GM23338 (cell line): ENCODE data around the gene SNRPD2. TPM values are rescaled to one million over a fixed set of nuclear protein-coding genes. Genes with fewer than 3 reads are reported as not detected.
"Not testable (repeated sequence)": the region's sequence is repeated elsewhere in the genome, so short reads cannot be mapped to it uniquely, and the experiment has no call there.

Experiments used
- ATAC-seq: fragments of 200-7000 bp; cut with Tn5 transposase; 3 replicates; pipeline ENCODE4 v1.9.1; 2020
- DNase-seq: peaks from one replicate; pipeline ENCODE4 v3.0.0-alpha.2; 2015; ENCODE audit warnings: low spot score
- H2AFZ ChIP-seq: fragments of 200-600 bp; sonication (generic); 2 replicates; pipeline ENCODE4 v1.8.0; 2016; ENCODE audit warnings: antibody characterized with exemption, mild to moderate bottlenecking, moderate library complexity
- H3F3A ChIP-seq: fragments of 200-600 bp; sonication (generic); replicated peaks from 2 replicates; pipeline ENCODE4 v1.8.0; 2017; ENCODE audit warnings: antibody characterized with exemption, mixed run types, low read depth
- H3K27ac ChIP-seq: fragments of 200-600 bp; sonication (generic); 2 replicates; pipeline ENCODE4 v1.6.1; 2016; ENCODE audit warnings: low read depth
- H3K27me3 ChIP-seq: fragments of 200-600 bp; sonication (generic); 2 replicates; pipeline ENCODE4 v1.8.0; 2016; ENCODE audit warnings: mild to moderate bottlenecking, mixed run types, moderate library complexity; ENCODE audit not compliant: insufficient read depth
- H3K36me3 ChIP-seq: fragments of 200-600 bp; sonication (generic); 2 replicates; pipeline ENCODE4 v1.8.0; 2016; ENCODE audit warnings: mild to moderate bottlenecking; ENCODE audit not compliant: insufficient read depth
- H3K4me1 ChIP-seq: fragments of 200-600 bp; sonication (generic); 2 replicates; pipeline ENCODE4 v1.8.0; 2016; ENCODE audit warnings: mild to moderate bottlenecking, moderate library complexity; ENCODE audit not compliant: insufficient read depth
- H3K4me2 ChIP-seq: fragments of 200-600 bp; sonication (generic); 2 replicates; pipeline ENCODE4 v1.7.1; 2017; ENCODE audit warnings: mixed run types
- H3K4me3 ChIP-seq: fragments of 200-600 bp; sonication (generic); 2 replicates; pipeline ENCODE4 v1.6.1; 2016; ENCODE audit warnings: mixed run types
- H3K79me2 ChIP-seq: fragments of 200-600 bp; sonication (generic); replicated peaks from 2 replicates; pipeline ENCODE4 v1.8.0; 2017; ENCODE audit warnings: mild to moderate bottlenecking; ENCODE audit not compliant: insufficient read depth
- H3K9me2 ChIP-seq: fragments of 200-600 bp; sonication (generic); 2 replicates; pipeline ENCODE4 v1.8.0; 2017; ENCODE audit not compliant: insufficient read depth
- H4K20me1 ChIP-seq: fragments of 200-600 bp; sonication (generic); replicated peaks from 2 replicates; pipeline ENCODE4 v1.8.0; 2017; ENCODE audit warnings: mild to moderate bottlenecking; ENCODE audit not compliant: insufficient read depth
- H3K27ac Mint-ChIP-seq: 2 replicates; pipeline ENCODE4 v1.8.0; 2020; ENCODE audit warnings: inconsistent platforms, mild to moderate bottlenecking, moderate library complexity, mixed read lengths
- H3K27me3 Mint-ChIP-seq: 3 replicates; pipeline ENCODE4 v1.8.0; 2022; ENCODE audit warnings: low read depth, mild to moderate bottlenecking, moderate library complexity, mixed read lengths, inconsistent platforms; ENCODE audit not compliant: insufficient read depth, poor library complexity
- H3K36me3 Mint-ChIP-seq: 3 replicates; pipeline ENCODE4 v1.8.0; 2021; ENCODE audit warnings: low read depth, mild to moderate bottlenecking, inconsistent platforms, moderate library complexity, mixed read lengths
- H3K4me1 Mint-ChIP-seq: 3 replicates; pipeline ENCODE4 v1.8.0; 2020; ENCODE audit warnings: mild to moderate bottlenecking, inconsistent platforms, mixed read lengths
- H3K4me3 Mint-ChIP-seq: 3 replicates; pipeline ENCODE4 v1.8.0; 2021; ENCODE audit warnings: moderate library complexity, mild to moderate bottlenecking, inconsistent platforms, mixed read lengths
- H3K9me3 Mint-ChIP-seq: 3 replicates; pipeline ENCODE4 v1.8.0; 2020; ENCODE audit warnings: moderate library complexity, mild to moderate bottlenecking, inconsistent platforms, mixed read lengths
- CREB1 ChIP-seq: fragments of 250-450 bp; sonication (Bioruptor Pico); IDR thresholded peaks from 2 replicates; pipeline ENCODE4 v1.5.0; 2020; ENCODE audit warnings: low read depth, mild to moderate bottlenecking, moderate library complexity
- EZH2 ChIP-seq: fragments of 200-600 bp; sonication (generic); IDR thresholded peaks from one replicate; pipeline ENCODE4 v1.8.0; 2017; ENCODE audit warnings: antibody characterized with exemption, mild to moderate bottlenecking, low read depth; ENCODE audit not compliant: unreplicated experiment
- EZH2phosphoT487 ChIP-seq: fragments of 200-600 bp; sonication (generic); IDR thresholded peaks from one replicate; pipeline ENCODE4 v1.8.1; 2018; ENCODE audit warnings: antibody characterized with exemption; ENCODE audit not compliant: unreplicated experiment
- JUNB ChIP-seq: IDR thresholded peaks from one replicate; pipeline ENCODE4 v1.6.1; 2016; ENCODE audit warnings: antibody characterized with exemption; ENCODE audit not compliant: unreplicated experiment
- NANOG ChIP-seq: IDR thresholded peaks from 2 replicates; pipeline ENCODE4 v1.6.1; 2016; ENCODE audit warnings: antibody characterized with exemption, borderline replicate concordance
- POLR2AphosphoS5 ChIP-seq: IDR thresholded peaks from 2 replicates; pipeline ENCODE4 v1.6.1; 2016; ENCODE audit warnings: antibody characterized with exemption, low read depth
- REST ChIP-seq: IDR thresholded peaks from one replicate; pipeline ENCODE4 v1.6.1; 2018; ENCODE audit warnings: antibody characterized with exemption; ENCODE audit not compliant: unreplicated experiment
- STAT1 ChIP-seq: IDR thresholded peaks from one replicate; pipeline ENCODE4 v1.6.1; 2016; ENCODE audit warnings: antibody characterized with exemption; ENCODE audit not compliant: unreplicated experiment
- ZNF114 ChIP-seq: fragments of 250-450 bp; sonication (Bioruptor Pico); IDR thresholded peaks from 2 replicates; pipeline ENCODE4 v1.5.0; 2020; ENCODE audit warnings: mild to moderate bottlenecking, moderate library complexity
- ZNF331 ChIP-seq: fragments of 250-450 bp; sonication (Bioruptor Pico); IDR thresholded peaks from 2 replicates; pipeline ENCODE4 v1.5.0; 2020; ENCODE audit warnings: low read depth, mild to moderate bottlenecking, moderate library complexity
- polyA plus RNA-seq: library from polyadenylated mRNA; unstranded; fragments of >200 nt; fragmentation: Nextera tagmentation; extraction: Ambion mirVana; gene quantifications from 2 replicates; pipeline ENCODE4 v1.2.1, GENCODE V29; 2016
- total RNA-seq: library from RNA; depleted of rRNA; stranded (reverse); fragments of >200 nt; shearing (Covaris generic); gene quantifications from 2 replicates; pipeline ENCODE4 v1.2.3, GENCODE V29; 2014
- TF ChIP-seq, protein P1 (sequence below), 2 experiments: fragments of 200-600 bp in 1 of 2; sonication (generic) in 1 of 2; conservative IDR thresholded peaks; 2 replicates each; pipeline versions ENCODE4 v1.5.1 to v1.6.1; 2016 to 2017; ENCODE audit warnings: antibody characterized with exemption in 2 of 2, low read depth in 2 of 2, mild to moderate bottlenecking in 2 of 2, moderate library complexity in 1 of 2

SNRPD2 gene
- total and polyA plus RNA-seq, 2 experiments from 2014 or later = 169 to 1,375 TPM

DNA sequence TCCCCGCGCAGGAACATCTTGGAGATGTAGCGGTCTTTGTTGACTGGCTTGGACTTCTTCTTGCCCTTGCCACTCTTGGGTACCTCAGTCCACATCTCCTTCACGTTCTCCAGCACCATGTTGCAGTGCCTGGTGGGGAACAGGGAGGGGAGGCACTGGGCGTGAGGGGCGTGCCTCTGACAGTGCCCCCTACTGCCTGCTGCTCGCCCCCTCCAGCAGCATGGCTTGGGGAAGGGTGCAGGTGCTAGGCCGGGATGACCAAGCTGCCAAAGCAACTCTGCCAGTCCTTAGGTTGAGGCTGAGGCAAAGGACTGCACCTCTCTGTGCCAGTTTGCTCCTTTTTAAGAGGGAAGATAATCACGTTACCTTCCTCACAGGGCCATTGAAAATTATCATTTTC is 4.2 kb downstream of the SNRPD2 start:
- Histone ChIP-seq H3K27ac (no peak overlapping the region), H2AFZ (no peak overlapping the region), H3K79me2 (peaks cover 23% of the 10 kb centered on the region), H3K9me2 (no peaks in the 10 kb centered on the region), H4K20me1 (peaks cover 20% of the 10 kb centered on the region), H3K4me2 (no peak overlapping the region), H3K4me3 (no peak overlapping the region), H3F3A (peaks cover 11% of the 10 kb centered on the region; the same call in 1 of the 2 replicates), H3K27me3 (no peaks in the 10 kb centered on the region), H3K4me1 (peaks cover 5% of the 10 kb centered on the region; the same call in 1 of the 2 replicates), H3K36me3 (peaks cover 24% of the 10 kb centered on the region)
- H3K27me3 Mint-ChIP-seq = peaks cover 18% of the 10 kb centered on the region
- ATAC-seq (no peak), DNase-seq (no peak)
- no peak overlapping the region for H3K27ac Mint-ChIP-seq
- no peaks in the 10 kb centered on the region; the same call in 2 of the 3 replicates for H3K9me3 Mint-ChIP-seq
- H3K36me3 Mint-ChIP-seq = peaks cover 59% of the 10 kb centered on the region
- peaks cover 4% of the 10 kb centered on the region for H3K4me1 Mint-ChIP-seq
- no peak for TF ChIP-seq NANOG
- TF ChIP-seq, protein P1, sequence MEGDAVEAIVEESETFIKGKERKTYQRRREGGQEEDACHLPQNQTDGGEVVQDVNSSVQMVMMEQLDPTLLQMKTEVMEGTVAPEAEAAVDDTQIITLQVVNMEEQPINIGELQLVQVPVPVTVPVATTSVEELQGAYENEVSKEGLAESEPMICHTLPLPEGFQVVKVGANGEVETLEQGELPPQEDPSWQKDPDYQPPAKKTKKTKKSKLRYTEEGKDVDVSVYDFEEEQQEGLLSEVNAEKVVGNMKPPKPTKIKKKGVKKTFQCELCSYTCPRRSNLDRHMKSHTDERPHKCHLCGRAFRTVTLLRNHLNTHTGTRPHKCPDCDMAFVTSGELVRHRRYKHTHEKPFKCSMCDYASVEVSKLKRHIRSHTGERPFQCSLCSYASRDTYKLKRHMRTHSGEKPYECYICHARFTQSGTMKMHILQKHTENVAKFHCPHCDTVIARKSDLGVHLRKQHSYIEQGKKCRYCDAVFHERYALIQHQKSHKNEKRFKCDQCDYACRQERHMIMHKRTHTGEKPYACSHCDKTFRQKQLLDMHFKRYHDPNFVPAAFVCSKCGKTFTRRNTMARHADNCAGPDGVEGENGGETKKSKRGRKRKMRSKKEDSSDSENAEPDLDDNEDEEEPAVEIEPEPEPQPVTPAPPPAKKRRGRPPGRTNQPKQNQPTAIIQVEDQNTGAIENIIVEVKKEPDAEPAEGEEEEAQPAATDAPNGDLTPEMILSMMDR (conservative IDR thresholded peaks at IDR 0.05; ENCODE audit: low read depth in 2 of 2) = 0 out of 4 replicates have a peak, but pooled peaks of 1 of the 2 experiments have one; percentile 12
- H3K4me3 Mint-ChIP-seq = no peak overlapping the region

DNA sequence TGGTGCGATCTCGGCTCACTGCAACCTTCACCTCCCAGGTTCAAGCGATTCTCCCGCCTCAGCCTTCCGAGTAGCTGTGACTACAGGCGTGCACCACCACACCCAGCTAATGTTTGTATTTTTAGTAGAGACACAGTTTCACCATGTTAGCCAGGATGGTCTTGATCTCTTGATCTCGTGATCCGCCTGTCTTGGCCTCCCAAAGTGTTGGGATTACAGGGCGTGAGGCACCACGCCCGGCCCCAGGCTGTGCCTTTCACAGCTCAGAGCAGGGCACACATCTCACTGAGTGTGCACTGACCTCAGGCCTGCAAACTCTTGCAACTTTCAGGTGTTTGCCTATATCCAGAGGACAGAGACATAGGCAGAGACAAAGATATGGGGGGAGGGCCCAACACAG is 6.7 kb downstream of the SNRPD2 start:
- DNase-seq, H3K27me3 ChIP-seq, H3K79me2 ChIP-seq, H3K4me1 Mint-ChIP-seq, H3K4me2 ChIP-seq, H3K9me2 ChIP-seq, H3K4me3 ChIP-seq, ATAC-seq, H3K9me3 Mint-ChIP-seq, H3K27ac ChIP-seq, H3K4me3 Mint-ChIP-seq, H3K27ac Mint-ChIP-seq, H2AFZ ChIP-seq, H3K4me1 ChIP-seq: not testable (repeated sequence)
- H3K27me3 Mint-ChIP-seq = peaks cover 13% of the 10 kb centered on the region
- peaks cover 17% of the 10 kb centered on the region; the same call in 1 of the 2 replicates for H3F3A ChIP-seq
- H3K36me3 Mint-ChIP-seq = peaks cover 53% of the 10 kb centered on the region
- peaks cover 24% of the 10 kb centered on the region for H3K36me3 ChIP-seq
- H4K20me1 ChIP-seq = peaks cover 23% of the 10 kb centered on the region

DNA sequence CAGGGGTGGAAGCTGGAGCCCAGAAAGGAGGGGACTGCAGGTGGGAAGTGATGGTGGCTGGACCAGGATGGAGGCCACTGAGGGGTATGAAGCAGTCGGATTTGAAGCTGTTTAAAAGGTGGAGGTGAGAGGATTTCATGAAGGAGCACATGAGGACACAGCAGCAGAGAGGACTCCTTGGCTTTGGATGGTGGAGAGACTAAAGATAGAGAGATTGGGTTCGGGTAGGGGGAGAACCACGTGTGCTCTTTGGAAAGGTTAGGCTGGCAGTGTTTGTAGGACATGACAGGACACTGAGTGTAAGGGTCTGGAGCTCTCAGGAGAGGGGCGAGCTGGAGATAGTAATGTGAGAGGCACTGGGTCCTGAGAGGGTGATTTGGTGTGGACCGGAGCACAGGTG is 8.8 kb downstream of the SNRPD2 start:
- peaks cover 8% of the 10 kb centered on the region; the same call in 1 of the 2 replicates for H4K20me1 ChIP-seq
- H3K36me3 ChIP-seq = peaks cover 18% of the 10 kb centered on the region
- peaks cover 17% of the 10 kb centered on the region for H3K27me3 ChIP-seq
- ATAC-seq (no peak), DNase-seq (no peak)
- H3K4me3 ChIP-seq = no peak overlapping the region
- H3F3A ChIP-seq = peaks cover 21% of the 10 kb centered on the region
- H3K27me3 Mint-ChIP-seq = peaks cover 27% of the 10 kb centered on the region
- no peaks in the 10 kb centered on the region; the same call in 2 of the 3 replicates for H3K9me3 Mint-ChIP-seq
- H3K36me3 Mint-ChIP-seq = peaks cover 37% of the 10 kb centered on the region
- H3K79me2 ChIP-seq = no peaks in the 10 kb centered on the region
- no peak overlapping the region for H2AFZ ChIP-seq
- no peak overlapping the region for H3K4me3 Mint-ChIP-seq
- no peak overlapping the region for H3K27ac Mint-ChIP-seq
- H3K27ac ChIP-seq = no peak overlapping the region
- H3K9me2 ChIP-seq = no peaks in the 10 kb centered on the region
- H3K4me1 Mint-ChIP-seq = peaks cover 4% of the 10 kb centered on the region; the same call in 2 of the 3 replicates
- TF ChIP-seq NANOG = no peak
- TF ChIP-seq STAT1 = no peak
- TF ChIP-seq POLR2AphosphoS5 = no peak
- TF ChIP-seq REST = no peak
- no peak for TF ChIP-seq ZNF114 (CRISPR knock-in tag)
- TF ChIP-seq JUNB = no peak
- TF ChIP-seq CREB1 (CRISPR knock-in tag) = no peak
- no peak for TF ChIP-seq EZH2
- TF ChIP-seq ZNF331 (CRISPR knock-in tag) = no peak
- TF ChIP-seq EZH2phosphoT487 = no peak
- TF ChIP-seq, protein P1 (conservative IDR thresholded peaks at IDR 0.05; ENCODE audit: low read depth in 2 of 2) = no peak
- H3K4me2 ChIP-seq = no peak overlapping the region
- 0 out of 2 replicates have a peak, but pooled peaks cover 8% of the 10 kb centered on the region for H3K4me1 ChIP-seq
